GM19239 (cell line): ENCODE measurements around the gene TBC1D14.
"Not testable (repeated sequence)": the region's sequence is repeated elsewhere in the genome, so short reads cannot be mapped to it uniquely, and the experiment has no call there.

Experiments used
- DNase-seq: peaks from one replicate; pipeline ENCODE4 v3.0.0; 2011; ENCODE audit warnings: low spot score; ENCODE audit not compliant: insufficient read length
- FAIRE-seq: peaks from 2 replicates; lab custom pipeline; 2011; peaks lifted over from hg19 to GRCh38; lab: Jason Lieb, UNC

The TBC1D14 gene

DNA sequence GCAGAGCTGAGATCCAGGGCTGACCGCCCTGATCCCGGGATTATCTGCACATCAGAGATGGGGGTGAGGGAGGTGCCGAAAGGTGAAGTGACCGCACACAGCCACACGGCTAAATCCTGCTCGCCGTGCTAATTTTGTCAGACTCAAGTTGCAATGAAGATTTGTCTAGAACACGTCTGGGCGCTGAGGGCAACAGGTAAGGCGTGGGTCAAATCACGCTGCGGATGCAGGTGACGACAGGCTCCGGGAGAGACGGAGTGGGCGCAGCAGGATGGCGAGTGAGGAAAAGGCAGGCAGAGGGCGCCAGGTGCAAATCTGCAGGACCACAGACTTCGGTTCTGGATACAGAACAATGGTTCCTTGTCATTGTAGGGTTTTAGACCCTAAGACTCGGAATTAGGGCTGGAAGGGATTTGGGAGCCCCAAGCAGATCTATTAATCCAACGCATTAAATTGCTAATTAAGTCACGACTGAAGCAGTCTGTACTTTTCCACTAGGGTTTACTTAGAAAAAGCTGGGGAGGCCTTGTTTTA is 1.9 kb upstream of the TBC1D14 start:
- FAIRE-seq (no peak), DNase-seq (no peak)

DNA sequence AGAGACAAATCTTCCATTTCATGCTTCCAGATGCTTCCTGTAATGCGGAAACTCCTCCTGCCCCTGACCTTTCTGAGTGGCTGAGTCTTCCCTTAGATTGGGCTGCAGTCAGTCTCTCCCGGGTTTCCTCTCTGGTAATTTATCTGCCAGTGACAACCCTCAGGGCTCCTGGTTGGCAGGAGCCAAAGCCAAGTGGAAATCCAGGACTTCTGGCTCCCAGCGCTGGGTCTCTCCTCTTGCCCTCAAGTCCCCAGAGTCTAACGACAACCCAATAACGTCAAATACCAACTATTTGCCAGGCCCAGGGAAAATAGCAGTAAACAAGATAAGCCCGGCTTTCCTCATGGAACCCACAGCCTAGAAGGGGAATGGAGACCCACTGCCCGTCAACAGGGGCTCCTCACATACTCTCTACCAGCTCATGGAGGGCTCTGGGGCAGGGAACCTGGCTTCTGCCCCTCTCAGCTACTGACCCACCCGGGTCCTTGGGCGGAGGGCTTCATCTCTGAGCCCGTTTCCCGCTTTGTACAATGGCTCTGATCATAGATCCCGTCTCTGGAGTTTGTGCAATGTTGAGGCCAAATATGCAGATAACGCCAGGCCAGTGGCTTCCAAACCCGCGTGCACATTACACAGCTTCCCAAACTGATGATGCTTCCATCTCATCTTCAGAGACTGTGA is 1.1 kb upstream of the TBC1D14 start:
- FAIRE-seq = no peak

DNA sequence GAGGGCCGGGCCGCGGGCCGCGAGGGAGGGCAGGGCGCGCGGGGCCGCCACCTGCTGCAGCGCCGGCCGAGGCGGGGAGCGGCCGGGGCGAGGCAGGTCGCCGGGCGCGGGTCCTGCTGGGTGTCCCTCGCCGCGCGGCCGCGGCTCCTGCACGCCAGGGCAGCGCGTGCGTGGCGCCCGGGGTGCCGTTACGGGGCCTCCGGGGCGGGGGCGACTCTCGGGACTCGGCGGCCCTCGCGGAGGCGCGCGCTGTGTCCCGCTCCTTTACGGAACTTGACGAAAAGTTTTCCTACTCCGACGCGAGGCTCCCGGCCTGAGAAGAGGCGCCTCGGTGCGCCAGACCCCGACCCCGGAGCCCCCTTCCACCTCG is 329 bp downstream of the TBC1D14 start:
- FAIRE-seq (no peak), DNase-seq (peak; percentile 47)

More for the DNA sequence above, 1.1 kb upstream of the TBC1D14 start:
- DNase-seq = no peak

DNA sequence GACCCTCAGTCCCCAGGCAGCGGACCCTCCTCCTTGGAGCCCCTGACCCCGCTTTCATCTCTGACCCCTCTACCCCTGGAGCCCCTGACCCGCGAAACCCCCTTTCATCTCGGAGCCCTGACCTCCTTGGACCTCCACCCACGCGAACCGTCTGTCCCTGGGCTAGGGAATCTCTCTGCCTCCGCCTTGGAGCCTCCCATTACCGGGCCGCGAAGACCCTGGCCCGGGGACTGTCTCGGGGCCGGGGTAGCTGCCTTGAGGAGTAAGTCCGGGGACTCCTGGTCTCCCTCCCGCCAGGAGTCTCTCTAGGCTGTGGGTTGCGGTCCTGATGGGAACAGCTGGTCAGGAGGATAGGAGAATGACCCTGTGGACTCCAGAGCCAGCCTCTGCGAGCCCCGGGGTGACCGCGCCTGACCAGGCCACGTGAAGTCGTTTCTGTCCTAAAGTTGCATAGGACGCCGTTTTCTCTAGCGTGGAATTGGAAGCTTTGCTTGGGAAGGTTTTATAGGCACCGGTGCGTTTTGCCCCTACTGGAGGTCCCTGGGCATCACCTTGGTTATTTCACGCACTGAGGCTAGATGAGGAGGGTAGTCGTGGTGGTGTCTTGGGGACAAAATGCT is 824 bp downstream of the TBC1D14 start:
- FAIRE-seq = no peak
- DNase-seq = no peak

DNA sequence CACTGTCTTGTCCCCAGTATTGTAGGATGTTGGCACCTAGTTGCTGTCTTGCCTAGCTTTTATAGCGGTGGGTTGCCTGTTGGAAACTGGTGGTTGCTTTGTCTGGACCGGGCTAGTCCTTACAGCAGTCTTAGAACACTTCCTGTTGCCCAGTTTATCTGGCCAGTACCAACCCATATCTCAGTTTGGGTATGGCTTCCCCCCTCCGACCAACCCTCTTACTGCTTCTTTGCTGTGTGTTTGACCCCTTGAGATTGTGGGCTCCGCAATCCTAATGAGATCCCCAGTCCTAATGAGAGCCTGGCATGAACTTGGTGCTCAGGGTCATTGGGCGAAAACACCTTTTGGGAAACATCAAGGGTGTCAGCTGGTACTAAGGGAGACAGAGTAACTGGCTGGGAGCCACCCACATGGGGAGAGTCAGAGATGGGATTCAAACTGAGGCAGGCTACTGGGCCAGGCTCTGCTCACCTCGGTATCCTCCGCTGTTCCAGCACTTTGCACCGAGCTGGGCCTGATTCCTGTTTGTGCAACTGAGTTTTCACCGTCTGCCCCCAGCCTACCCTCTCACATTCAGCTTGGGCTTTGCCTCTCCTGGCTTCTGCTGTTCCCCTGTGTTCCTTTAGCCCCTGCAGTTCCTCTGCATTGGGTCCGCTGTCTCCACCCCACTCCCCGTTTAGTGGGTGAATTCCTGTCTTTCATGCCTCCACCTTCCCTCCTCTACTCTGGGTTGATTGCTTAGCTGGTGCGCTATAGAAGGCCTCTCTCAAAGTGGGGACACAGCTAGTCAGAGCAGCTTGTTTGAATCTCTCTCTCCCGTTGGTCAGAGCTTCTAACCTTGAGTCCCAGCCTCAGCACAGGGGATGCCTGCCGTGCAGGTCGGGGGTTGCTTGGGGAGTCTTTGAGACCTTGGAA is 1.6 kb downstream of the TBC1D14 start:
- DNase-seq (no peak), FAIRE-seq (no peak)

DNA sequence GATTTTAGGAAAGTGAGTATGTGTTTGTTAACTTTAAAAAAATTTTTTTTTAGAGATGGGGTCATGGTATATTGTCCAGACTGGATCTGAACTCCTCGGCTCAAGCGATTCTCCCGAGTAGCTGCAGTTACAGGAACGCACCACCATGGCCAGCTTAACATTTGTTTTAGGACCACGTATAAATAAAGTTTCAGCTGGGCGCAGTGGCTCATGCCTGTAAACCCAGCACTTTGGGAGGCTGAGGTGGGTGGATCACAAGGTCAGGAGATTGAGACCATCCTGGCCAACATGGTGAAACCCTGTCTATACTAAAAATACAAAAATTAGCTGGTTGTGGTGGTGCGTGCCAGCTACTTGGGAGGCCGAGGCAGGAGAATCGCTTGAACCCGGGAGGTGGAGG is 2.3 kb downstream of the TBC1D14 start:
- not testable (repeated sequence) for FAIRE-seq, DNase-seq

DNA sequence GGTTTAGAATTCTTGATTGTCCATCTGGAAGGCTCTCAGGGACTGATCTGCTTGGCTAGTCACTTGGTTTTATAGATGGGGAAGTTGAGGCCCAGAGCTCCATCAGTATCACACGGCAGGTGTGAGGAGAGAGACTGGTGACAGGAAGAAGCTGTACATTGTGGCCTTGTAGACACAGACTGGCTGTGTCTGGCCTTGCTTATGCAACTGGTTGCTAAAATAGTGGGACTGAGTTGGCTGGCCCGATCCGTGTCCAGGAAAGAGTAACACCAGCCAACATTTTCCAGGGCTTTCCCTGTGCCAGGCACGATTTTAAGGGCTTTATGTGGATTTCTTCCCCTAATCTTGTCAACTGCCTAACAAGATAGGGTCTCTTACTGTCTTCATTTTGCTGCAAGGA is 2.8 kb downstream of the TBC1D14 start:
- FAIRE-seq = no peak
- DNase-seq = no peak

DNA sequence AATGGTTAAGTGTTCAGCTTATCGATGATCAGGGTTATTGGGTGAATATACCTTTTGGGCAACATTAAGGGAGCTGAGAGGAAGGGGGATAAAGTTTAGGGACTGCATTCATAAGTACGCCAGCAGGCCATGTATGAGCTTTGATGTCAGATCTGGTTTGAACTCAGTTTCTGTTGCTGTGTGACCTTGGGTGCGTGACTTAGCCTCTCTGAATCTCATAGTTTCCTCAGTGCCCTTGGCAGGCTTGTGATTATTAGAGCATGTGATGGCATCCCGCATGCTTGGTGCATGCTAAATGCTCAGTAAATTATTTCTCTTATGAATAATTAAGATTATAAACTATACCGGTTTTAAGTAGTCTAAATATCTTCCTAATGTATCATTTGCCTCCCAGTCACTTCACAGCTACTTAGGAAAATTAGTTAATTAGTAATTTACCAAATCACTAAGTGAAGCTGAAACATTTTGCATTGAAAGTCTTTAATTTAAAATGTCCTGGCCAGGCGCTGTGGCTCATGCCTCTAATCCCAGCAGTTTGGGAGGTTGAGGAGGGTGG is 3.8 kb downstream of the TBC1D14 start:
- DNase-seq (no peak), FAIRE-seq (no peak)

DNA sequence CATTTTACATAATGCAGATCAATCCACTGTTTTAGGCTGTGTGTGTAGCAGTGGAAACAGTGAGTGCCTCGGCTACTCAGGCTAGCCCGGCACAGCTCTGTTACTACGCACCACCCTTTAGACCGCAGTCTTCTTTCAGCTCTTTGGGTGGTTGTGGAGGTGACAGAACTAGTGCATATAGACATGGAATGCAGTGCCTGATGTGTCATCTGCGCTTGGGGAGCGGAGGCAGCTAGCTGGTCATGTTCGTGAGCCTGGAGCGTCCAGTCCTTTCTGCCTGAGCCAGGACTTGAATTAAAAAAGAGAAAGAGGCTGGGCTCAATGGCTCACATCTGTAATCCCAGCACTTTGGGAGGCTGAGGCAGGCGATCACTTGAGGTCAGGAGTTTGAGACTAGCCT is 4.8 kb downstream of the TBC1D14 start:
- no peak for FAIRE-seq

DNA sequence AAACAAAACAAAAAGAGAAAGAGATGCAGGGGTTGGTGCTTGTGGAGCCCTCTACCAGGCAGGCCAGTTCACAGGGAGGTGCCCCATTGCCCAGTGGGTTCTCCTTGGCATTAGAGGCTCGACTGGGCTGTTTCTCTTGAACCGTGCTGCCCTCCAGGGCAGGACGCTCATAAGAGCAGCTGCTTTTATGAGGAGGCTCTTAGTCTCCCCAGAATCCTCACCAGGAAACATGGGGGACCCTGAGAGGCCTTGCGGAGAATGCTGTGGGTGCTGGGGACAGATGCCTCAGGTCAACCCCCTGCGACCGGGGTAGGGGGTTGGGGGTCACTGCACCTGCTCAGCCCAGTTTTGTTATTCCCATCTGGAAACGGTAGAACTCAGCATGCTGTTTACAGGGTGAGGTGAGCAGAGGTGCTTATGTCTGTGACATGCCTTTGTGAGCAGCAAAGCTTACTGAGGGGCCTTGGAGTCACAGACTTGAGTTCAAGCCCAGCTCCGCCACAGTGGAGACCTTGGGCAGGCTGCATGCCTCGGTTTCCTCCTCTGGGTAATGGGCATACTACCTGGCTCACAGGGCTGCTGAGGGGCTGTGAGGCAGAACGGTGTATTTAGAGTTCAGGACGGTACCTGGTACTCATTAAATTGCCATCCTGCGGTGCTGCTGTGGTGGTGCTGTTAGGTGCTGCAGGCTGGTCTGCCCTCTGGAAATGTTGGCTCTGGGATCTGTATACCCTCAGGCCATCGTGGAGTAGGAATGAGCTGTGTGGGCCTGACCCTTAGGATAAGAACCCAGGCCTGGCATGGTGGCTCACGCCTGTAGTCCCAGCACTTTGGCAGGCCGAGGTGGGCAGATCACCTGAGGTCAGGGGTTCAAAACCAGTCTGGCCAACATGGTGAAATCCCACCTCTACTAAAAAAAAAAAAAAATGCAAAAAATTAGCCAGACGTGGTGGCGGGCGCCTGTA is 5.7 kb downstream of the TBC1D14 start:
- DNase-seq (no peak), FAIRE-seq (no peak)

More for the DNA sequence above, 4.8 kb downstream of the TBC1D14 start:
- DNase-seq = no peak

DNA sequence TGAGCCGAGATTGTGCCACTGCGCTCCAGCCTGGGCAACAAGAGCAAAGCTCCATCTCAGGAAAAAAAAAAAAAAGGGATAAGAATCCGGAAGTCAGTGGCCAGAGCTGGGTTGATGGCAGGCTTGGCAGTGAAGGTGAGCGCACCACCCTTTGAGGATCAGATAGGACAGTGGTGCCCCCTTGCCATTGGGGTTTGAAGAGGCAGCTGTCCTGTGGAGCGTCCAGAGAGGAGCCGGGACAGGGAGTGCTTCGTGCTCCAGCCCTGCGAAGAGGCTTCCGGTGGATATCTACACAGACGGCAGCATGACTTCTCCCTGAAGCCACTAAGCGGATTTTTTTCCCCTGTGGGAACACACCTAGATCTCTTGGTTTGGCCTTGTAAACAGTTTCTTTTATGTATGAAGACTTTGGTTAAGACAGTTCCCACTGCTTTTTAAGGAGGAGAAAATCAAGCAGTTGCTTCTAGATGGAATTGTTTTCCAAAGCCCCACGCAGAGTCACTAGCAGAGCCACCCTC is 6.5 kb downstream of the TBC1D14 start:
- FAIRE-seq (no peak), DNase-seq (no peak)

DNA sequence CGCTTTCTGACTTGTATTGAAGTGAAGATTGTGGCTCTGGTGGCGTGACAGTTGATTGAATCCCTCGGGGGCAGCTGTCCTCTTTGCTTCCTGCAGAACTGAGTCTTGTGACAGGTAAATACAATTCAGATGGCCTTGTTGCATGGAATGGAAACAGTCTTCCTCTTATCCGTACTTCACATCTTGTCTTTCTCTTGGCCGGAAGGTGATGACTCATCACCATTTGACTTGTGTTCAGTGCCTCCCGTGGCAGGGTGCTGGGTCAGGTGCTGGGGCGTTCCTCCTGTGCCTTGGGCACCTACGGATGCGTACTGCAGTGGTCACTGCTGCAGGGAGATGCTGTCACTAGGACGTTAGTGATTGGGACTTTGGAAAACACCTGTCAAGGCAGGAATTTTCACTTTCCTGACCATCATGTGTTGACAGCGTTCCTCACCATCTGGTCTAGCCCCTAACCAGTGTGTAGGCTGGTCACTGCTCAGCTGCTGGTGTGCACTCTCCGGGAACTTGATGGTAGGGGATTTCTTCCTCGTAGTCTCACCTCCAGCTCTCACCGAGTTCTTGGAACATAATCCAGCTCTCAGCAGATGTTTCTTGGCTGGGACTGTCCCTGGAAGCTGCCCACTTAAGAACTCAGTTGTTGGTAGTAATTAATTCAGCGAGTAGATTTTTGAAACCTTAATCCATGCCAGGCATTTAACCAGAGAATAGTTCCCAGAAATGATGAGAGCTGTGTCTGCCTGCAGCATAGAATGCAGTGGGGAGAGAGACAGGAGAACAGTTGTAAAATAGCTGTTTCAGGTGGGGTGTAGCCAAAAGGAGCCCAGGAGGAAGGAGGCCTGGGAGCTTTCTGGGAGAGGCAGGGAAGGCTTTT is 7.2 kb downstream of the TBC1D14 start:
- peak; percentile 56 for FAIRE-seq
- DNase-seq = no peak

DNA sequence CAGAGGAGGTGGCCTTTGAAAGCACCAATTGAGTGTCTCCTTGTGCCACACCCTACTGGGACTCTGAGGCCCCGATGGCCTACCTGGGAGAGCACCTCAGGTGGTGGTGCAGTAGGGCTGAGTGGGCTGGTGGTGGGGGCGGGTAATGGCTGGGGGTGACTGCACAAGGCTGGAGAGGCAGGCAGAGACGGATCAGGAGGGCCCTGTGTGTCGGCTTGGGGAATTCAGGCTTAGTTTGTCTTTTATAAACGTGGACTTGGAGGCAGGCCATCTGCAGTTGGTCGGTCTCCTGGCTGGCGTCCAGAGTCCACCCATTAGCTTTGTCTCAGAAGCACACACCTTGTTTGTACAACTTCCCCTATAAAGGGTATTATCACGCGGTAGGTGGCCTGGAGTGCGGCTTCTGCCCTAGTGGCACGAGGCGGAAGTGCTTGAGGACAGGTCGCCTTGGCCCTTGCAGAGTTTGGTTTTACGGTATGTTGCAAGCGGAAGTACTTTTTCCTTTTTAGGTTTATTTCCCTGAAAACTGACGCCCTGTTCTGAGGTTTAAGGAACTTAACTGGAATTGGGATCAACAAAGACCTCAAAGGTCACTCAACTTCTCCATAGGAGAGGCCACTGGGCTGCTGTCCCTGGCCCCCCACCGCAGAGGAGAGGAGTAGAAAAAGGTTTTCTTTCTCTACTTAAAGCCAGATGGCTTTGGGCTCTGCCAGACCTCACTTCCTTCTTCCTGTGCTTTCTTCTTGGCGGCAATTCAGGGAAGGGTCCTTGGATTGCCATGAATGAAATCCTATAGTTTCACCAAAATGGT is 8.0 kb downstream of the TBC1D14 start:
- FAIRE-seq (peak; percentile 83), DNase-seq (no peak)

DNA sequence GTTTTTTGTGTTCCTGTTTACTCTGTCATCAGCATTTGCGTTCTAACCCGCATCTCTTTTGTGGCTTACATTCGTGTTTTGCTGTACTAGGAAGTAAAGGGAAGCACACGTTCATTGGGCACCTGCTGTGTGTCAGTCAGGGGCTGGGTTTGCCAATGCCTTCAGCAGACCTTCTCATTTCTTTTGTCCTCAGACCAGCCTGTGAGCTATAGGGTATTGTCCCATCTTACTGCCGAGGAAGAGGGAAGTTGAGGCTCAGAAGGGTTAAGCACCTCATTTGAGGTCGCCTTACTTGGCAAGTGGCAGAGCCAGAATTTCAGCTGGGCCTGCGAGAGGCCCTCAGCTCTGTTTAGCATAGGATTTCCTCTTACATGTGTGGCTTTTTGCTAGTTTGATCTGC is 8.7 kb downstream of the TBC1D14 start:
- DNase-seq = no peak
- peak; percentile 67 for FAIRE-seq

DNA sequence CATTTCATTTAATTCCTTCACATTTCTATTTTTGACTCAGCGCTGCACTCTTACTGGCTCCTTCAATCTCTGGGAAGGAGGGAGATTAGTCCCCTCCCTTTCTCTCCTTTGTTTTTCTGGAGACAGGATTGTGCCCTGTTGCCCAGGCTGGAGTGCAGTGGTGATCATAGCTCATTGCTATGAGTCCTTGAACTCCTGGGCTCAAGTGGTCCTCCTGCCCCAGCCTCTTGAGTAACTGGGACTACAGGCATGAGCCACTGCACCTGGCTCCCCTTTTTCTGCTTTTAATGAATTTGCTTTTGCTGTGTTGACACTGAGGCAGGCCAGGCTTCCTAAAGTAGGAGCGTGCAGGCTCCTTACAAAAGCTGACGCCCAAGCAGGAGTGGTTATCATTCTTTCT is 10.5 kb downstream of the TBC1D14 start:
- DNase-seq (no peak), FAIRE-seq (no peak)

DNA sequence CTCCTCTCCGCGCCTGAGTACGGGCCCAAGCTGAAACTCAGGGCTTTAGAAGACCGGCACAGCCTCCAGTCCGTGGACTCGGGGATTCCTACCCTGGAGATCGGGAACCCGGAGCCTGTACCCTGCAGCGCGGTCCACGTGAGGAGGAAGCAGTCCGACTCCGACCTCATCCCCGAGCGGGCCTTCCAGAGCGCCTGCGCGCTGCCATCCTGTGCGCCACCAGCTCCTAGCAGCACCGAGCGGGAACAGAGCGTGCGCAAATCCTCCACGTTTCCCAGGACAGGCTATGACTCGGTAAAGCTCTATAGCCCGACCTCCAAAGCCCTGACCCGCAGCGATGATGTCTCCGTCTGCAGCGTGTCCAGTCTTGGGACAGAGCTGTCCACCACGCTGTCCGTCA is 13.9 kb downstream of the TBC1D14 start:
- DNase-seq = no peak
- FAIRE-seq = no peak

DNA sequence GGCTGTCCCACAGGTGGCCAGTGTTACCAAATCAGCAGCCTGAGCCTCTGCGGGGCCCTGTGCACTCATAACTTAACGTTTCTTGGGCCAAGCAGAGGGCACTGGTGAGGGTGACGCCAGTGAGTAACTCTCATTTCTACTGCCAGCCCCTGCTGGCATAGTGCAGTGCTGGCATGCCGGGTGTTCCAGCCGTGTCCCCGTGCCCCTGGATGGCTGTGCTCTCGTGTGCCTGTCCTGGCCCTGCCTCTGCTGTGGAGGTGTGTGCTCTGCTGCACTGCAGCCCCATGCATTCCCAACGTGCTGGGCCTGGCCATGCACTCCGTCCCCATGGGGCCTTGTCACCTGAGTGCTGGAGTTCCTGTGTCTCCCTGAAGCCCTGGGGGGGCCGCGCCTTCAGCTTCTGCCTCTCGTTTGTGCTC is 14.7 kb downstream of the TBC1D14 start:
- no peak for FAIRE-seq
- no peak for DNase-seq
